NCI-H187 treated with DMSO at 0.1 percent for 48 hours (cell line): Measurements from ENCODE around the gene SLC26A9.

Experiments
- DNase-seq: peaks from one replicate; lab custom pipeline; 2025; lab: John Stamatoyannopoulos, UW

Gene SLC26A9

GRCh38 chr1:205972491-205973168 lies 29.4 kb upstream of the SLC26A9 start:
- no peak for DNase-seq

- no peak for DNase-seq
These were observed 28.8 kb upstream of the SLC26A9 start for GRCh38 chr1:205972081-205972480.

- DNase-seq, result no peak
These were observed 27.8 kb upstream of the SLC26A9 start for GRCh38 chr1:205971082-205971481.

GRCh38 chr1:205970486-205970885 lies 27.2 kb upstream of the SLC26A9 start:
- DNase-seq, result no peak

DNA sequence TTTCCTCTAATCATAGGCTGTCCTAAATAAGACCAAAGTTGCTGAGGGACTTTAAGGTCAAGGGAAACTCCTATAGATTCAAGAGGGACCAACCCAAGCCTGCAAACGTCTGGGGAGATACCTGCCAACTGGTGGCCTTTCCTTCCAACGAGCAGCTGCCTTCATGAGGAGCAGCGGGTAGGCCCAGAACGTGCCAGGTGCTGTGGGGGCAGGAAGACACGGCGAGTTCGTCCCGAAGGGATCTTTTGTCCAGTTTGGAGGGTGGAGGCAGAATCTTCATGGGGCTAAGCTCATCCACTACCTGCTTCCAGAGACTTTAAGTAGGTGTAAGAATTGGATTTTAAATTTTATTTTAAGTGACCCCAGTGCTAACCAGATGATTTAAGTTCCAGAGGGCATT lies 26.0 kb upstream of the SLC26A9 start:
- DNase-seq, result no peak

DNA sequence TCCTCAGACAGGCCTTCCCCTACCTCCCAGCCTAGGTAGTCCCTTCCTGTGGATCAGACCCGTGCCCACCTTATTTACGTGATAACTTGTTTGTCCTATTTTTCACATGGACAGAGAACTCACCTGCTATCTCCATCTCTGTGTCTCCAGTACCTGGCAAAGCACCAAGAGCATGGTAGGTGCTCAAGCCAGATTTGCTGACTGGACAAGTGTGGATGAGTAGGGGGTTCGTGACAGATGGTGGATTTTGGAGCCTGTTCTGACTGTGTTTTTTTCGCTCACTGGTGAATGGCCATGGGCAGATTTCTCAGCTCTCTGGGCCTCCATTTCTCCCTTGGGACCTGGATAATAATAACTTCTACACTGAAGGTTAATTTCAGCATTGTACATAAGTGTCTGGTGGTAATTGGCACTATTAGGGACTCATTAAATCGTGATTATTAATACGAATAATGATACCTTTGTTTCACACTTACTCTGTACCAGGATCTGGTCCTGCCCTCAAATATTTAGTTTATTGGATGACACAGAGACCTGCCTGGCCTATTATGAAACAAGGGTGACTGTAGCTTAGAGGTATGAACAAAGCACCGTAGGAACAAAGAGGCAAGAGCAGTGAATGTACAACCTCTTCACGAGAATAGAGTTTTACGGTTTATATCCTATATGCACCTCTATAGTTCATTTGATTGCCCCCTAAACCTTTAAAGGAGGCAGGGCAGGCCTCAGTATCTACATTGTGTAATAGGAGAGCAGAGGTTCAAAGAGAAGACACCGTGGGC lies 24.5 kb upstream of the SLC26A9 start:
- no peak for DNase-seq

DNA sequence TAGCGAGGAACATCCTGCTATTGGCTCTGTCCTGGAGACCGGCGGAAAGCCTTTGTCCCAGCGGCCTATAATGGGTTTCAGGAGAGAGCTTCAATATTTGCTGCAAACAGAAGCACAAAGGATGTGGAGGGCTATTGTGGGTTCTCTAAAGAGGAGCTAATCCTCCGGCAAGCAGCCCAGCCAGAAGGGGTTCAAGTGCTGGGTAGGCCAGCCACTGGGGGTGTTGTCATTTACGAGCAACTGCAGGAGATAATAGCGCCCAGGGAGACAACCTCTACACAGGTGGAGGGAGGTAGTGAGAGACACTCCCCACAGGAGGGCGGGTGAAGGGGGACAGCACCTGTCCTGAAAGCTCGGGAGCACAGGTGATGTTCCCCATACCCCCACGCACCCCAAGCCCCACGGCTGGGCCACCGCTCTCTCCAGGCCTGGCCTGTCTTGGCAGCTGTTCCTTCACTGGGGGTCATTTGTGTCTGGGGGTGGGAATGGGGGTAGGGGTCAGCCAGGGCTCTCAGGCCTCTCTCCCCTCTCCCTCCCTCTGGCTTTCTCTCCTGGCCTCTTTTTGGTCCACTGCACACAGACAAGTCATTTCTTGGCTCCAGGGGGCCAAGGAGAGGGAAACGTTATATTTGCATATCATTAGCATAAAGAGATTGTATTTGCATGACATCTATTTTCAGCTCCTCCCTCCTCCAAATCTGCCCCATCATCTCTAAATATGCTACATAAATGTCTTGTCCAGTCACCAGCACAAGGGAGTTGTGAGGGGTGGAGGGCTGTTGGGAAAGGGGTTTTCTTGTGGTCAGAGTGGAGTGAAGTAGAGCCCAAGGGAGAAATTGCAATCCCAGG lies 22.0 kb upstream of the SLC26A9 start:
- DNase-seq, result peak; percentile 99

DNA sequence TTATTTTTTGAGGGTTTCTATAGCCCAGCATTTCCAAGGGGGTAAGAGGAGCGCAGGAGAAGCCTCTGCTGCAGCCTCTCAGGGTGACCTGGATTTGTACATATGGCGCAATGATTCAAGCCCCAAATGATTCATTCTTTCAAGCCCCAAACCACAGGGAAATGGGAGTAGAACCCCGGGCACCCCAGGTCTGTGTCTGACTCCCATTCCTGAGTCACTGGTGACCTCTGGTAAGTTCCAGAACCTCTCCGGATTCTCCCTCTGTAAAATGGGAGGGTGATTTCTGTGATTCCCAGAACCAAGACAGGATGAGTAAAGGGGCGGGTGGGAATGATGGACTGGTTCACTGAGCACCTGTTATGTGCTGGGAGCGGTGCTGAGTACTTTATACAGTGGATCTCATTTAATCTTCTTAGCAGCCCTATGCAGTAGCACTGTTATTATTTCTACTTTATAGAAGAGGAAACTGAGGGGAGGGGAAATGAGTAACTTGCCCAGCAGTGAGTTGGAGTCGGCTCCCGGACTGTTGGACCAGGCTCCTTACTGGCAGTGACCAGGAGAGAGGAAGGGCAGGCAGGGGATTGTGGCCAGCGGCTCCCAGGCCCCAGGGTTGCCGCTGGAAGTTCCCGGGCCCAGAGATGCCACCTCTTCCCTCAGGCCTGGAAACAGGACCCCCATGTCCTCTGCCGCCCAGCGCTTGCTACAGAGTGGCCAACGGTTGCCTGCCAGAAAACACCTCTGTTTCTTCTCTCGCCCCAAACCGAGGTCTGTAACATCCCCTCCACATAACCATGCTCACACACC lies 20.3 kb upstream of the SLC26A9 start:
- DNase-seq, result no peak

DNA sequence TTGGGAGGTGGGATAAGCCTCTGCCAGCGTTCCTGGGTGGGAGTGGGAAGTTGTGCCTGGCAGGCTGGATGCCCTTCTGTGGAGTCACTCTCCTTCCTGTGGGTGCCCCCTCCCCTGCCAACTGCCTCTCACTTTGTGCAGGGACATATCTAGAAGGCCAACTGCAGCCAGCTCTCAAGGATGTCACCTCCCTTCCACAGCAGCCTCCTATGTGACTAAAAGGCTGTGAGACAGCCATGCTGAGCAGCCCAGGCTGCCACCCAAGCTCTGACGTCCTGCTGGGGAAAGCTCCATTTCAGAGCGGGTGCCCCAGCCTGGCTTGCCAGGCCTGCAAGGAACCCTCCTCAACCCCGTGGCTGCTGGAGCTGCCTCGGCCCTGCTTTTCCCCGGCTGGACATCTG lies 19.6 kb upstream of the SLC26A9 start:
- no peak for DNase-seq

DNA sequence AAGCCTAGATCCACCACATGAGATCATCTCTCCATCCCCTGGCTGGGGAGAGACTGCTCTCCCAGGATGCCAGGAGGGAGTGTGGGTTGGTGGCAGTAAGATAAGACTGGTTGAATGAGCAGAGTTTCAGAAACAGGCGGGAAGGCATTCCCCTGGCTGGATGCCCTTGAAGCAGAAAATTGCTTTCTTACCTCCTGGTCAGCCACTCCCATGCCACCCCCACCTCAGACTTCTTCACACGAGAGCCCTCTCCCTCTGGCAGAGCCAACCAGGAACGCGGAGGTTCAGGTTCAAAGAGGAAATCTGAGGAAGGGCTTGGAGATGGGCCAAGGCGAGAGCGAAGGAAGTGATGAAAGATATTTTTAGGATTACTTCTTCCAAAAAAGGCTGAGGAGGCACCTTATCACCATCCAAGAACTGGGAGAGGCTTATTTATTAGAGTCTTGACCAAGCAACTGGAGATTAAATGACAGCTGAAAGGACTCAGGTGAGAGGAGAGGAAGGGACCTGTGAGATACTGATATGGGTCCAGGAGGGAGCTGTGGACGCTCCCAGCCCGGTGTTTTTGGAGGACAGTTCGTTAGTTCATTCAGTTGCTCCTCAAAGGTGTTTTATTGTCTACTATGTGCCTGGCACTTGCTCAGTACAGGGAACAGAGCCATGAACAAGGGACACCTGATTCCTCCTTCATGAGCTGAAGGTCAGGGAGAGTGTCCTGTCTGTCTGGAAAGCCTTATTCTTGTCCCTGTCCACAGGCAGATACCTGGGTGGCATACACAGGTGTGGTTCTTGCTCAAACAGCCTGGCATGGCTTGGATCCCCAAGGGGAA lies 18.9 kb upstream of the SLC26A9 start:
- peak; percentile 92 for DNase-seq

DNA sequence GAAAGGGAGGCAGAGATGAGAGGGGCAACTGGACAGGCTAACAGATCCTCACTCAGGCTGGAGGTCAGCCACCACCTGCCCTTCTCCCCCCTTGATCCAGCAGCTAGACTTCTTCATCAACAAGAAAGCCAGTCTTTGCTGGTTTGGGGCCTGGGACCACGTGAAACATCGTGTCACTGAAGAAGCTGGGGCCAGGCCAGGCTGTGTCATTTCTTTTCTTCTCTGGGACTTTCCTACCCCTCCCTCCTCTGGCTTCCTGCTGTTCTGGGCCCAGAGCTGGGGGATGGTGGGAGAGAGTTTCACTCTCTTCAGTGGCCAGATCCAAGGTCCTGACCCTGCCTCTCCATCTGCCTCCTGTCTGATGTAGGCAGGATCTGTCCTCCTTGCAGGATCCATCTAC lies 18.1 kb upstream of the SLC26A9 start:
- no peak for DNase-seq

DNA sequence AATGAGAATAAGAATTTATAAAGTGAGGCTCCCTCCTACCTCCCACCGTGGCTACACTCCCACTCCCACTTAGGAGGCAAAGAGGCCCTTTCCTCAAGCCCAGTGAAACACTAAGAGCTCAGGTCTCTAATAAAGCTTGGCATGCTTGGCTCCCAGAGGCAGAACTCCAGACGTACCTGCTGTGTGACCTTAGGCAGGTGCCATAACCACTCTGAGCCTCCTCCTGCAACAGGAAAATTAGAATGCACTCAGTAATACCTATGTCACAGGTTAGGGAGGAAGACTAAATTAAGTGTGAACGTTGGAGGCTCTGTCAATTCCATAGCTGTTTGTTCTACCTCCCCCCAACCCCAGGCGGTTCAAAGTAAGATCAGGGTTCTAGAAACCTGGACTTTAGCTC lies 16.5 kb upstream of the SLC26A9 start:
- no peak for DNase-seq

DNA sequence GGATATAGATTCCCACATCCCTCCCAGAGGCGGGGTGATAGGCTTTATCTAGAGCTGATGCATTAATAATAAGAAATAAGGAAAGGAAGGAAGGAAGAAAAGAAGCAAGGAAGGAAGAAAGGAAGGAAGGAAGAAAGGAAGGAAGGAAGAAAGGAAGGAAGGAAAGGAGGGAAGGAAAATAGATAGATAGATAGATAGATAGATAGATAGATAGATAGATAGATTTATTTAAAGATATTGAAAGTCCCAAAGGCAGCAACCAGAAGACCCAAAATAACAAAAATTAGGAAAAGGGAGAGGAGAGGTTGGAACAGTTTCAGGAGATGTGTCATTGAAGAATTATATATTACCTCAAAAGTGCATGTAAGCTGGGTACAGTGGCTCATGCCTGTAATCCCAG lies 12.2 kb upstream of the SLC26A9 start:
- no peak for DNase-seq

DNA sequence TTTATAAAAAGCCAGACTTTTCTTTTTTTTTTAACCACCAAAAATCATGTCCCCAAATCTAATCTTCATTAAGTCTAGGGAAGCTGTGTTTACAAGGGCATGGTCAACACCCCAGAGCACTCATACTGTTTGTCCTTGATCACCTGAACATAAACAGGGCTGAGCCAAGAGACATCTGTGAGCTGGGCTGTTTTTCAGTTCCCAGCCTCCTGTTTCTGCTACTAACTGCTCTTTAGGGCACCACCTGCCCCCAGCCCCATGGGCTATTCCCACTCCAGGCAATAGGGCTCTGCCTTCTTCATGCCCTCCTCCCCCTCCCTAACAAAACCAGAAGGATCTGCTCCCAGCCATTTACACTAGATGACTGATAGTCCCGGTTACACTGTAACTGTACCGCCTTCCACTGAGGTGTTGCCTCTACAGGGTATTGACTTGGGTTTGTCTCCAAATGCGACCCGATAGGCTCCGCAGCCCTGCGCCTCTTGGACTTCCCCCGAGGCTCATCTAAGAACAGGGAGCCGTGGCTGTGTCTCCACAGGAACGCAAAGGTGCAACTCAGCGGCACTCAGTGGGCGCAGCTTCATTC lies 11.7 kb upstream of the SLC26A9 start:
- peak; percentile 49 for DNase-seq

DNA sequence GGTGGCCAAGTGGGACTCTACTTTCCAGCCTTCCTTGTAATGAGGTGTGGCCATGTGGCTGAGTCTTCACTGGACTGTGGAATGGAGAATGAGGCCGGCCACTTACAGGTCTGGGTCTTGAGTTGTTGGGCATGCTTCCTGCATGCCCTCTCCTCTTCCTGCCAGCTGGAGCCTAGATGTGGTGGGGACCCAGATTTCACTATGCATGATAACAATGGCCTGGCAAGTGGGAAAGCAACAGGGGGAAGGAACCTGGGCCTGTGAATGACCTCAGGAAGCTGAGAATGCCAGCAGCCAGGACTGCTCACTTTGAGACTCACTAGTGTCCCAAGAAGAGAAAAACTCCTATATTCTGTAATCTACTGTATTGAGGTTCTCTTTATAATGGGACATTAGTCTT lies 8.5 kb upstream of the SLC26A9 start:
- DNase-seq, result no peak

GRCh38 chr1:205950826-205951549 lies 7.7 kb upstream of the SLC26A9 start:
- peak; percentile 99 for DNase-seq

DNA sequence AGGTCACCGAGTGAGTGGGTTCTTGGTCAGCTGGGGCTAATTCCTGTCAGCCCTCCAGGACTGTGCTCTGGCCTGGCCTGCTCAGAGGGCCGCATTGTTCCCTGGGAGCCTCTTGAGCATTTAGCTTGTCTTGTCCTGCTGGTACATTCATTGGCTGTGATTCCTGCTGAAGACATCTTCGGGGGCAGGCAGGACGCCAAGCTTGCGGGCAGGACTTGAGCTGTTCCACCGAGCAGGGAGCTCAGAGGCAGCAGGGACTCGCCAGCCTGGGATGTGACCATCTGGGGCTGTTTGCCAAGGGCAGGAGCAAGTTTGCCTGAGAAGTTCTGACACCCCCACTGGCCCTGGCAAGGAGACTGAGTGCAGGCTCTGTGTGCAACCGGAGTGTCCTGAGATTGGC lies 7.0 kb upstream of the SLC26A9 start:
- DNase-seq, result no peak

DNA sequence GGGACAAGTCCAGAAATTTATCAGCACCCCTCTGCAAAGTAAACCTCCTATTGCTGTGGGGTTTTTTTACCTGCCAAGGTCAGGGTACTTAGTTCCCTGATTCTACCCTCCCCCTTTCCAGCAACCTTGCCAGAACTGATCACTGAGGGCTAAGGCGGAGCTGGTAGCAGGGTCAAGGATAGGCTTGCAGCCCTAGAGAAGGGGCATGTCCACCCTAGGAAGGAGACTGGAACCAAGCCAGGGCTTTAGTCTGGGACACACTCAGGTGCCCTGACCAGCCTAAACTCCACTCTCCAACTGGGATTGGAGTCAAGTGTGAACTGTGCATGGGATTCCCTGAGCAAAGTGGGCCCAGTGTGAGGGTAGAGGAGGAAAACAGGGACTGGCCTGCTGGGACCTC lies 6.5 kb upstream of the SLC26A9 start:
- DNase-seq, result no peak

DNA sequence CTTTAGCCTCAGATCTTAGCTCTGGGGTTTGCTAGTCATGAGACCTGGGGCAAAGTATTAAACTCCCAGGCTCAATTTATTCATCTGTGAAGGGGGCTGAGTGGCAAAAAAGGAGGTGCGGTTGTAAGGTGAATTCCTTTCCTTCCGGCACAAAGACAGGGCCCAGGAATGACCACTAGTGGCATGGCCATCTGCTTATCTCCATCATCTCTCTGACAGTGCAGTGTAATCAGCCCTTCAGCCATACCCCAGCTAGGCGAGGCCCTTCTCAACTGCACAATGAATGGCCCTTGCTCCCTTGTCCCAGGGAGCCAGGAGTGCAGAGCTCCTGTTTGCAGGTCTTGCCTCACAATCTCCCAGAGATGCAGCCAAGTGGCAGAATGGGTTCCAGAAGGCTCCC lies 5.6 kb upstream of the SLC26A9 start:
- DNase-seq, result no peak

GRCh38 chr1:205948039-205948438 lies 4.8 kb upstream of the SLC26A9 start:
- no peak for DNase-seq
